Activated T-helper 1 cell treated with anti-CD3 and anti-CD28 coated beads, Interleukin-12 subunit alpha, Interleukin-12 subunit beta, Interleukin-2, Interleukin-4 antibody, amounts not matched to agents 30 ng/mL and 10 ng/mL and 1 ng/mL, durations not matched to agents 14 hours and 24 hours and 36 hours (primary cell): ENCODE measurements around the gene GPX1. TPM values are rescaled to one million over a fixed set of nuclear protein-coding genes. Genes with fewer than 3 reads are reported as not detected.
A peak's percentile ranks its signal among the peaks of the same experiment; 100 is the strongest.
"Not testable (repeated sequence)": the region's sequence is repeated elsewhere in the genome, so short reads cannot be mapped to it uniquely, and the experiment has no call there.

Experiments
- DNase-seq: peaks from one replicate; pipeline ENCODE4 v3.0.0; 2021; ENCODE audit warnings: low spot score
- H3K27ac Mint-ChIP-seq: one replicate; pipeline ENCODE4 v1.8.0; 2021; ENCODE audit warnings: mild to moderate bottlenecking, mixed read lengths
- H3K27me3 Mint-ChIP-seq: one replicate; pipeline ENCODE4 v1.8.0; 2022; ENCODE audit warnings: mild to moderate bottlenecking, moderate library complexity, mixed read lengths; ENCODE audit not compliant: insufficient read depth
- H3K36me3 Mint-ChIP-seq: one replicate; pipeline ENCODE4 v1.8.0; 2021; ENCODE audit warnings: low read depth, mixed read lengths
- H3K4me1 Mint-ChIP-seq: one replicate; pipeline ENCODE4 v1.8.0; 2021; ENCODE audit warnings: low read depth, mixed read lengths
- H3K4me3 Mint-ChIP-seq: one replicate; pipeline ENCODE4 v1.8.0; 2021; ENCODE audit warnings: mild to moderate bottlenecking, moderate library complexity, mixed read lengths
- H3K9me3 Mint-ChIP-seq: one replicate; pipeline ENCODE4 v1.8.0; 2021; ENCODE audit warnings: mixed read lengths
- intact Hi-C: fragments of 100-400 bp; cut with micrococcal nuclease; formaldehyde crosslinking; loops from one replicate; pipeline ENCODE4 v1.15.1; 2024
- total RNA-seq: library from RNA; stranded (reverse); gene quantifications from 2 replicates; pipeline ENCODE4 v1.2.3, GENCODE V29; 2022

GPX1 gene
- total RNA-seq, 1 donor from 2014 or later: 181 TPM

DNA sequence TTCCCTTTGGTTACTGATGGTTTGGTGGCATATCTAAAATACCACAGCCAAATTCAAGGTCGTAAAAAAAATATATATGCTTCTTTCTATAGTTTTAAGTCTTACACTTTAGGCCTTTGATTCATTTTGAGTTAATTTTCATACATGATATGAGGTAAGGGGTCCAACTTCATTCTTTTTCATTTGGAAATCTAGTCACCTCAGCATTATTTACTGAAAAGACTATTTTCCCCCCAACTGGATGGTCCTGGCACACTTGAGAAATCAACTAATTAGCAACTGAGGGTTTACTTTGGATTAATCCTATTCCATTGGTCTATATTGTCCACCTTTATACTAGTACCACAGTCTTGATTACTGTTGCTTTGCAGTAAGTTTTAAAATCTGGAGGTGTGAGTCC, 27.5 kb upstream of the GPX1 start:
- DNase-seq: no peak
- peaks cover 25% of the 10 kb centered on the region for H3K4me1 Mint-ChIP-seq
- peaks cover 8% of the 10 kb centered on the region for H3K36me3 Mint-ChIP-seq
- no peaks in the 10 kb centered on the region for H3K27me3 Mint-ChIP-seq
- intact Hi-C loops: no loop called here
- no peaks in the 10 kb centered on the region for H3K9me3 Mint-ChIP-seq
- no peak overlapping the region for H3K4me3 Mint-ChIP-seq
- no peak overlapping the region for H3K27ac Mint-ChIP-seq

- H3K4me1 Mint-ChIP-seq: peaks cover 24% of the 10 kb centered on the region
- no peaks in the 10 kb centered on the region for H3K27me3 Mint-ChIP-seq
- H3K9me3 Mint-ChIP-seq: peaks cover 3% of the 10 kb centered on the region
- no peak overlapping the region for H3K4me3 Mint-ChIP-seq
- H3K27ac Mint-ChIP-seq: no peak overlapping the region
- intact Hi-C loops: no loop called here
- no peak for DNase-seq
- peaks cover 16% of the 10 kb centered on the region for H3K36me3 Mint-ChIP-seq
Measured at GRCh38 chr3:49383387-49383786, 25.2 kb upstream of the GPX1 start.

GRCh38 chr3:49378249-49378895, 20.2 kb upstream of the GPX1 start:
- peak overlapping the region; percentile 71 for H3K27ac Mint-ChIP-seq
- no peaks in the 10 kb centered on the region for H3K27me3 Mint-ChIP-seq
- H3K4me1 Mint-ChIP-seq: peaks cover 18% of the 10 kb centered on the region
- H3K9me3 Mint-ChIP-seq: peaks cover 3% of the 10 kb centered on the region
- no peak for DNase-seq
- peak overlapping the region; percentile 4 for H3K4me3 Mint-ChIP-seq
- intact Hi-C loops: no loop called here
- H3K36me3 Mint-ChIP-seq: peaks cover 34% of the 10 kb centered on the region

DNA sequence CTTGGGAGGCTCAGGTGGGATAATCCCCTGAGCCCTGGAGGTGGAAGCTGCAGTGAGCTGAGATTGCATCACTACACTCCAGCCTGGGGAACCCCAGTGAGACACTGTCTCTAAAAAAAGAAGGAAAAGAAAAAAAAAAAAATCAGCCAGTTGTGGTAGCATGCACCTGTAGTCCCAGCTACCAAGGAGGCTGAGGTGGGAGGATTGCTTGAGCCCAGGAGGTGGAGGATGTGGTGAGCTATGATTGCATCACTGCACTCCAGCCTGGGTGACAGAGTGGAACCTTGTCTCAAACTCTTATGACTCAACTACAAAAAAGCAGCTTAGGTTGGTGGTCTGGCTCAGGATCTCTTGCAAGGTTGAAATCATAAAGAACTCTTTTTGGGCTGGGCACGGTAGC, 19.3 kb upstream of the GPX1 start:
- H3K4me1 Mint-ChIP-seq: peaks cover 16% of the 10 kb centered on the region
- H3K36me3 Mint-ChIP-seq: peaks cover 40% of the 10 kb centered on the region
- H3K9me3 Mint-ChIP-seq: peaks cover 3% of the 10 kb centered on the region
- intact Hi-C loops: loop anchor here (1.0 to 2.0 kb wide), 2 partner anchors 35 to 37 kb away; partner anchors contain the start of genes TCTA and USP4
- peak overlapping the region; percentile 82 for H3K27ac Mint-ChIP-seq
- no peaks in the 10 kb centered on the region for H3K27me3 Mint-ChIP-seq
- peak; percentile 49 for DNase-seq
- peak overlapping the region; percentile 19 for H3K4me3 Mint-ChIP-seq

DNA sequence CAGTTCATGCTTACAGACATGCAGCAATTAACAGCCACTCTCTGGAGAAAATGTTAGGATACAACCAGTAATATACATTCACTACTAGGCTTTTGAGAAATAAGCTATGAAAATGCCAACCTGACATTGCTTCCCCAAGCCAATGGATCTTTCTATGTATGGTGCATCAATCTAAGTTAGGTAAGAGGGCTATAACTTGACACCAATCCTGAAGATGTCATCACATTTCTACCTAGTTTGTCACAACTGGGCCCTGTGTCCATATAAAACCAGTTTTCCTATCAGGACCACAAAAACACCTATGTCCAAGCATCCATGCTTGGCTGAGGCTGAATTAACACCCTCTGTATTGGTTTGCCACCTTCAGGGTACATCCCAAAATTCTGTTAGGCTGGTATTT, 13.8 kb upstream of the GPX1 start:
- no peak overlapping the region for H3K27ac Mint-ChIP-seq
- H3K36me3 Mint-ChIP-seq: peaks cover 51% of the 10 kb centered on the region
- H3K4me3 Mint-ChIP-seq: no peak overlapping the region
- intact Hi-C loops: no loop called here
- H3K9me3 Mint-ChIP-seq: no peaks in the 10 kb centered on the region
- no peaks in the 10 kb centered on the region for H3K27me3 Mint-ChIP-seq
- no peak for DNase-seq
- peaks cover 15% of the 10 kb centered on the region for H3K4me1 Mint-ChIP-seq

- Mint-ChIP-seq H3K4me1 (peaks cover 17% of the 10 kb centered on the region), H3K27ac (peak overlapping the region; percentile 65), H3K36me3 (peaks cover 57% of the 10 kb centered on the region), H3K4me3 (no peak overlapping the region), H3K9me3 (no peaks in the 10 kb centered on the region), H3K27me3 (no peaks in the 10 kb centered on the region)
- DNase-seq: no peak
- intact Hi-C loops: no loop called here
Measured at GRCh38 chr3:49370585-49371290, 12.6 kb upstream of the GPX1 start.

GRCh38 chr3:49362561-49362960, 4.4 kb upstream of the GPX1 start:
- H3K27ac Mint-ChIP-seq: peak overlapping the region; percentile 34
- DNase-seq: no peak
- no peaks in the 10 kb centered on the region for H3K27me3 Mint-ChIP-seq
- H3K36me3 Mint-ChIP-seq: peaks cover 36% of the 10 kb centered on the region
- H3K4me1 Mint-ChIP-seq: peaks cover 22% of the 10 kb centered on the region
- intact Hi-C loops: no loop called here
- no peaks in the 10 kb centered on the region for H3K9me3 Mint-ChIP-seq
- no peak overlapping the region for H3K4me3 Mint-ChIP-seq

DNA sequence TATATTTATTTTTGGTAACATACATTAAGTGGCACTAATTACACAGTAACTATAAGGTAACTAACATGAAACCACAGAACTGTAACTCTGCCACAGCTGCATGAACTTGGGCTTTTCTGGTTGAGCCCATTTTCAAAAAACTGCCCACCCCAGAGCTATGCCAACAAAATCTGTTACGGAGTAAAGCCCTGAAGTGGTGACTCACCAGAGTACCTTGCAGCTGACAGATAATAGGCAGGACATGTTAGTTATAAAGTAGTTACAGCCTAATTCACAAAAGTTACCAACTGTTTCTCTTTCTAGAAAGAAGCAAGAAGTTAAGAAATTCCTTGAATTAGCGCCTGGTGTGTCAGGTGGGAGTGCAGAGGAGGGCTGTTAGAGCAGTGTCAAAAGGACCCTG, 1.5 kb upstream of the GPX1 start:
- Mint-ChIP-seq H3K4me1 (peaks cover 27% of the 10 kb centered on the region), H3K4me3 (peak overlapping the region; percentile 94), H3K27ac (no peak overlapping the region), H3K27me3 (no peaks in the 10 kb centered on the region), H3K9me3 (no peaks in the 10 kb centered on the region), H3K36me3 (peaks cover 40% of the 10 kb centered on the region)
- intact Hi-C loops: loop anchor here (5.0 kb wide), 1 partner anchor 267 kb away; the partner anchor contains the start of gene QRICH1
- DNase-seq: no peak

- H3K4me3 Mint-ChIP-seq: peak overlapping the region; percentile 94
- no peak for DNase-seq
- H3K9me3 Mint-ChIP-seq: no peaks in the 10 kb centered on the region
- no peaks in the 10 kb centered on the region for H3K27me3 Mint-ChIP-seq
- peaks cover 42% of the 10 kb centered on the region for H3K36me3 Mint-ChIP-seq
- peak overlapping the region; percentile 90 for H3K27ac Mint-ChIP-seq
- peaks cover 27% of the 10 kb centered on the region for H3K4me1 Mint-ChIP-seq
- intact Hi-C loops: loop anchor here (1.0 to 5.0 kb wide), 6 partner anchors 14 to 267 kb away; partner anchors contain the start of genes NICN1, QRICH1, TCTA and USP4
Measured at GRCh38 chr3:49358884-49359225, 702 bp upstream of the GPX1 start.

- Mint-ChIP-seq H3K36me3 (peaks cover 41% of the 10 kb centered on the region), H3K4me3 (peak overlapping the region; percentile 94), H3K4me1 (peaks cover 24% of the 10 kb centered on the region), H3K27ac (peak overlapping the region; percentile 90)
- DNase-seq: peak; percentile 37
- not testable (repeated sequence) for H3K27me3 Mint-ChIP-seq, H3K9me3 Mint-ChIP-seq
- intact Hi-C loops: loop anchor here (1.0 to 5.0 kb wide), 6 partner anchors 12 to 265 kb away; partner anchors contain the start of genes NICN1, QRICH1, TCTA and USP4
Measured at GRCh38 chr3:49357443-49358216, 523 bp downstream of the GPX1 start.

GRCh38 chr3:49357095-49357442, 1.1 kb downstream of the GPX1 start:
- intact Hi-C loops: loop anchor here (5.0 kb wide), 1 partner anchor 265 kb away; the partner anchor contains the start of gene QRICH1
- DNase-seq, H3K27me3 Mint-ChIP-seq, H3K9me3 Mint-ChIP-seq: not testable (repeated sequence)
- H3K27ac Mint-ChIP-seq: peak overlapping the region; percentile 86
- H3K4me3 Mint-ChIP-seq: peak overlapping the region; percentile 94
- peaks cover 20% of the 10 kb centered on the region for H3K4me1 Mint-ChIP-seq
- peaks cover 38% of the 10 kb centered on the region for H3K36me3 Mint-ChIP-seq

DNA sequence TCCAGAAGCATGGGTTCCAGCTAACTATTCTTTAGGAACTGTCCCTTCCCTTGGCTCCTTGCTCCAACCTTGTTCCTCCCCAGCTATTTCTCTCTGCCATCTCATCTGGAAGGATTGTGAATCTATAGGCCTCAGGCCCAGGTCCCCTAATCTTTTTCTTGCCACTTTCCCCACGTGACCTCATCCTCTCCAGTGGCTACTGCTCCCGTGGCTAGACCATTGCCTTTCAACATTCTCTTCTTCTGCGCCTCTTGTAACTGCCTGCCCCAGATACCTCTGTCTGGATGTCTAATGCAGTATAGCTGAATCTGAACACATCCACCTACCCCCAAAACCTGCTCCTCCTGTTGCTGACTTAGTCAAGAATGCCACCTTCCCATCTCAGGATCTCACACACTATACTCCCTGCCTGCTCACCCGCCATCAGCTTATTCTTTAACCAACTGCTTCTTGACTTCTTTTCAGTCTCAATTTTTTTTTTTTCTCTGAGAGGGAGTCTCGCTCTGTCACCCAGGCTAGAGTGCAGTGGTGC, 5.2 kb downstream of the GPX1 start:
- DNase-seq: no peak
- H3K4me1 Mint-ChIP-seq: peaks cover 14% of the 10 kb centered on the region
- H3K4me3 Mint-ChIP-seq: no peak overlapping the region
- H3K36me3 Mint-ChIP-seq: peaks cover 17% of the 10 kb centered on the region
- no peaks in the 10 kb centered on the region for H3K27me3 Mint-ChIP-seq
- H3K27ac Mint-ChIP-seq: no peak overlapping the region
- intact Hi-C loops: no loop called here
- H3K9me3 Mint-ChIP-seq: no peaks in the 10 kb centered on the region
